MM.1S (cell line): ENCODE measurements around the gene TRIM14.

Experiments
- DNase-seq: peaks from one replicate; pipeline ENCODE4 v3.0.0-alpha.2; 2015
- H2AFZ ChIP-seq: fragments of 300-600 bp; sonication (generic); 2 replicates; pipeline ENCODE4 v1.6.0; 2016; ENCODE audit warnings: antibody characterized with exemption, low read length
- H3F3A ChIP-seq: fragments of 300-600 bp; sonication (generic); 2 replicates; pipeline ENCODE4 v1.6.1; 2016; ENCODE audit warnings: mild to moderate bottlenecking, antibody characterized with exemption, low read length, moderate library complexity, mixed read lengths; ENCODE audit not compliant: insufficient read depth
- H3K27ac ChIP-seq: fragments of 300-600 bp; sonication (generic); 2 replicates; pipeline ENCODE4 v1.5.1; 2016; ENCODE audit warnings: mild to moderate bottlenecking, low read length
- H3K27me3 ChIP-seq: fragments of 300-600 bp; sonication (generic); replicated peaks from 2 replicates; pipeline ENCODE4 v1.6.0; 2016; ENCODE audit warnings: low read length; ENCODE audit not compliant: insufficient read depth
- H3K36me3 ChIP-seq: fragments of 300-600 bp; sonication (generic); replicated peaks from 2 replicates; pipeline ENCODE4 v1.6.1; 2016; ENCODE audit warnings: mild to moderate bottlenecking, low read length, mixed read lengths; ENCODE audit not compliant: insufficient read depth
- H3K4me1 ChIP-seq: fragments of 300-600 bp; sonication (generic); 2 replicates; pipeline ENCODE4 v1.6.1; 2016; ENCODE audit warnings: low read length, mixed read lengths
- H3K4me2 ChIP-seq: fragments of 300-600 bp; sonication (generic); 2 replicates; pipeline ENCODE4 v1.6.0; 2016; ENCODE audit warnings: low read depth, low read length
- H3K4me3 ChIP-seq: fragments of 300-600 bp; sonication (generic); 2 replicates; pipeline ENCODE4 v1.5.1; 2016; ENCODE audit warnings: low read length, mixed read lengths
- H3K79me2 ChIP-seq: fragments of 300-600 bp; sonication (generic); 2 replicates; pipeline ENCODE4 v1.6.1; 2016; ENCODE audit warnings: mixed run types, low read length, mixed read lengths
- H3K9ac ChIP-seq: fragments of 300-600 bp; sonication (generic); 2 replicates; pipeline ENCODE4 v1.6.1; 2016; ENCODE audit warnings: low read length, mixed read lengths
- H3K9me2 ChIP-seq: fragments of 300-600 bp; sonication (generic); replicated peaks from 2 replicates; pipeline ENCODE4 v1.6.1; 2016; ENCODE audit warnings: mild to moderate bottlenecking, low read length, mixed read lengths; ENCODE audit not compliant: insufficient read depth
- H3K9me3 ChIP-seq: fragments of 300-600 bp; sonication (generic); replicated peaks from 2 replicates; pipeline ENCODE4 v1.6.1; 2016; ENCODE audit warnings: mild to moderate bottlenecking, low read length, mixed read lengths; ENCODE audit not compliant: insufficient read depth
- H4K20me1 ChIP-seq: fragments of 300-600 bp; sonication (generic); 2 replicates; pipeline ENCODE4 v1.6.1; 2016; ENCODE audit warnings: mild to moderate bottlenecking, low read length, moderate library complexity, mixed read lengths; ENCODE audit not compliant: insufficient read depth
- CTCF ChIP-seq: fragments of 300-600 bp; sonication (generic); IDR thresholded peaks from 2 replicates; pipeline ENCODE4 v1.5.1; 2016; ENCODE audit warnings: antibody characterized with exemption, low read length, mixed read lengths
- EZH2 ChIP-seq: fragments of 300-600 bp; sonication (generic); optimal IDR thresholded peaks from 2 replicates; pipeline ENCODE3; 2017; ENCODE audit warnings: low read depth, mild to moderate bottlenecking, antibody characterized with exemption, low read length, mixed read lengths
- EZH2phosphoT487 ChIP-seq: fragments of 300-600 bp; sonication (generic); IDR thresholded peaks from 2 replicates; pipeline ENCODE4 v1.6.1; 2018; ENCODE audit warnings: antibody characterized with exemption, low read length

The TRIM14 gene

GRCh38 chr9:98147582-98147981, 28.6 kb upstream of the TRIM14 start:
- no peak overlapping the region for H2AFZ ChIP-seq
- no peaks in the 10 kb centered on the region for H3K9me3 ChIP-seq
- H3K27ac ChIP-seq = no peak overlapping the region
- TF ChIP-seq EZH2 (no peak), EZH2phosphoT487 (no peak), CTCF (no peak)
- no peaks in the 10 kb centered on the region for H3K9me2 ChIP-seq
- no peak overlapping the region for H3K4me2 ChIP-seq
- no peak overlapping the region for H3K4me3 ChIP-seq
- H3K27me3 ChIP-seq = no peaks in the 10 kb centered on the region
- H3K9ac ChIP-seq = no peak overlapping the region
- no peaks in the 10 kb centered on the region for H3F3A ChIP-seq
- H3K36me3 ChIP-seq = no peaks in the 10 kb centered on the region
- no peak for DNase-seq
- no peaks in the 10 kb centered on the region for H3K79me2 ChIP-seq
- H3K4me1 ChIP-seq = 0 out of 2 replicates have a peak, but pooled peaks cover 8% of the 10 kb centered on the region
- H4K20me1 ChIP-seq = no peaks in the 10 kb centered on the region

- no peak overlapping the region; the same call in 1 of the 2 replicates for H3K9ac ChIP-seq
- DNase-seq = peak; percentile 37
Measured at GRCh38 chr9:98146101-98146991, 27.3 kb upstream of the TRIM14 start.

GRCh38 chr9:98144631-98145030, 25.6 kb upstream of the TRIM14 start:
- H3K27me3 ChIP-seq = no peaks in the 10 kb centered on the region
- no peak overlapping the region for H3K9ac ChIP-seq
- TF ChIP-seq CTCF = no peak
- TF ChIP-seq EZH2phosphoT487 = no peak
- no peak overlapping the region for H2AFZ ChIP-seq
- no peaks in the 10 kb centered on the region for H3K9me3 ChIP-seq
- 0 out of 2 replicates have a peak, but pooled peaks cover 8% of the 10 kb centered on the region for H3K4me1 ChIP-seq
- no peaks in the 10 kb centered on the region for H3F3A ChIP-seq
- H3K36me3 ChIP-seq = no peaks in the 10 kb centered on the region
- H3K27ac ChIP-seq = no peak overlapping the region
- H4K20me1 ChIP-seq = no peaks in the 10 kb centered on the region
- no peak overlapping the region for H3K4me2 ChIP-seq
- H3K4me3 ChIP-seq = no peak overlapping the region
- H3K79me2 ChIP-seq = no peaks in the 10 kb centered on the region
- H3K9me2 ChIP-seq = no peaks in the 10 kb centered on the region
- no peak for DNase-seq

More at GRCh38 chr9:98146101-98146991, 27.3 kb upstream of the TRIM14 start:
- H3K9me3 ChIP-seq = no peaks in the 10 kb centered on the region
- H2AFZ ChIP-seq = peak overlapping the region; percentile 19; the same call in 1 of the 2 replicates
- no peak overlapping the region; the same call in 1 of the 2 replicates for H3K4me2 ChIP-seq
- H3K27me3 ChIP-seq = no peaks in the 10 kb centered on the region
- no peak overlapping the region for H3K27ac ChIP-seq
- H3K36me3 ChIP-seq = no peaks in the 10 kb centered on the region
- H3F3A ChIP-seq = no peaks in the 10 kb centered on the region
- H3K4me1 ChIP-seq = 0 out of 2 replicates have a peak, but pooled peaks cover 8% of the 10 kb centered on the region
- H4K20me1 ChIP-seq = no peaks in the 10 kb centered on the region
- no peak overlapping the region for H3K4me3 ChIP-seq
- TF ChIP-seq EZH2 (no peak), CTCF (no peak), EZH2phosphoT487 (no peak)
- no peaks in the 10 kb centered on the region for H3K79me2 ChIP-seq
- H3K9me2 ChIP-seq = no peaks in the 10 kb centered on the region
